Astrocyte (in vitro differentiated cells and primary cell): ENCODE results near the gene TBX2. TPM values are rescaled to one million over a fixed set of nuclear protein-coding genes. Genes with fewer than 3 reads are reported as not detected.

Experiments
- DNase-seq: peaks from one replicate; pipeline ENCODE4 v3.0.0-alpha.2; 2010; ENCODE audit warnings: low read depth
- FAIRE-seq: peaks from 2 replicates; lab custom pipeline; 2011; peaks lifted over from hg19 to GRCh38; lab: Jason Lieb, UNC
- H2AFZ ChIP-seq: 2 replicates; pipeline ENCODE4 v1.6.0; 2012; ENCODE audit warnings: low read depth, low read length, inconsistent platforms
- H3K27ac ChIP-seq: 2 replicates; pipeline ENCODE4 v1.5.1; 2011; ENCODE audit warnings: low read depth, low read length, inconsistent platforms
- H3K27me3 ChIP-seq: 2 replicates; pipeline ENCODE4 v1.6.0; 2011; ENCODE audit warnings: low read length, inconsistent platforms; ENCODE audit not compliant: insufficient read depth
- H3K36me3 ChIP-seq: 2 replicates; pipeline ENCODE4 v1.5.1; 2011; ENCODE audit warnings: low read length, inconsistent platforms; ENCODE audit not compliant: insufficient read depth
- H3K4me1 ChIP-seq: 2 replicates; pipeline ENCODE4 v1.5.1; 2011; ENCODE audit warnings: low read length, inconsistent platforms; ENCODE audit not compliant: insufficient read depth
- H3K4me2 ChIP-seq: 2 replicates; pipeline ENCODE4 v1.6.0; 2012; ENCODE audit warnings: low read length, inconsistent platforms
- H3K4me3 ChIP-seq: 2 replicates; pipeline ENCODE4 v1.5.1; 2011; ENCODE audit warnings: low read depth, mild to moderate bottlenecking, low read length, inconsistent platforms; ENCODE audit not compliant: insufficient read depth
- H3K79me2 ChIP-seq: 2 replicates; pipeline ENCODE4 v1.6.0; 2012; ENCODE audit warnings: mild to moderate bottlenecking, low read length, inconsistent platforms; ENCODE audit not compliant: insufficient read depth
- H3K9ac ChIP-seq: 2 replicates; pipeline ENCODE4 v1.6.0; 2012; ENCODE audit warnings: mild to moderate bottlenecking, low read length, inconsistent platforms
- H3K9me3 ChIP-seq: 2 replicates; pipeline ENCODE4 v1.5.1; 2012; ENCODE audit warnings: low read depth, mild to moderate bottlenecking, low read length, inconsistent platforms; ENCODE audit not compliant: insufficient read depth
- H4K20me1 ChIP-seq: 2 replicates; pipeline ENCODE4 v1.6.0; 2012; ENCODE audit warnings: low read length, inconsistent platforms; ENCODE audit not compliant: insufficient read depth
- H3K27ac Mint-ChIP-seq: one replicate; pipeline ENCODE4 v1.8.0; 2021; ENCODE audit warnings: mild to moderate bottlenecking, mixed read lengths; ENCODE audit not compliant: unreplicated experiment
- H3K27me3 Mint-ChIP-seq: one replicate; pipeline ENCODE4 v1.8.0; 2021; ENCODE audit warnings: low read depth, mixed read lengths; ENCODE audit not compliant: unreplicated experiment
- H3K36me3 Mint-ChIP-seq: one replicate; pipeline ENCODE4 v1.8.0; 2021; ENCODE audit warnings: low read depth, mixed read lengths; ENCODE audit not compliant: unreplicated experiment
- H3K4me1 Mint-ChIP-seq: one replicate; pipeline ENCODE4 v1.8.0; 2021; ENCODE audit warnings: low read depth, mixed read lengths; ENCODE audit not compliant: unreplicated experiment
- H3K4me3 Mint-ChIP-seq: one replicate; pipeline ENCODE4 v1.8.0; 2021; ENCODE audit warnings: mild to moderate bottlenecking, moderate library complexity, mixed read lengths; ENCODE audit not compliant: unreplicated experiment
- H3K9me3 Mint-ChIP-seq: one replicate; pipeline ENCODE4 v1.8.0; 2021; ENCODE audit warnings: mild to moderate bottlenecking, mixed read lengths; ENCODE audit not compliant: unreplicated experiment
- EZH2 ChIP-seq: IDR thresholded peaks from 2 replicates; pipeline ENCODE4 v1.6.1; 2012; ENCODE audit warnings: mild to moderate bottlenecking, low read length, inconsistent platforms; ENCODE audit not compliant: insufficient read depth
- total RNA-seq: library from RNA; stranded (reverse); gene quantifications from 2 replicates; pipeline ENCODE4 v1.2.1, GENCODE V29; 2021
- TF ChIP-seq, protein P1 (sequence below): IDR thresholded peaks from 2 replicates; pipeline ENCODE4 v1.5.1; 2011; ENCODE audit warnings: low read depth, mild to moderate bottlenecking, inconsistent platforms, low read length, moderate library complexity; ENCODE audit not compliant: insufficient read depth

Gene TBX2
- total RNA-seq, 1 donor from 2014 or later = 0.50 TPM

DNA sequence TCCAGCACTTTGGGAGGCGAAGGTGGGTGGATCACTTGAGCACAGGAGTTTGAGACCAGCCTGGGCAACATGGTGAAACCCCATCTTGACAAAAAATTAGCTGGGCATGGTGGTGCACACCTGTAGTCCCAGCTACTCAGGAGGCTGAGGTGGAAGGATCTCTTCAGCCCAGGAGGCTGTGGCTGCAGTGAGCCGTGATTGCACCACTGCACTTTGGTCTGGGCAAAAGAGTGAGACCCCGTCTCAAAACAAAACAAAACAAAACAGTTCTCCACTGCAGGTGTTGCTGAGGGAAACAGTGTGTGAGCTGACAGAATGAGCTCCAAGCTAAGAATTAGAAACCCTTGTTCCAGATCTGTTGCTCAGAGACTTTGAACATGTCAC lies 35.2 kb upstream of the TBX2 start:
- Mint-ChIP-seq H3K36me3 (peaks cover 3% of the 10 kb centered on the region), H3K4me1 (peaks cover 5% of the 10 kb centered on the region), H3K27me3 (peaks cover 16% of the 10 kb centered on the region), H3K9me3 (peaks cover 7% of the 10 kb centered on the region), H3K27ac (no peak overlapping the region), H3K4me3 (no peak overlapping the region)
- no peak overlapping the region for H3K9ac ChIP-seq
- H4K20me1 ChIP-seq = no peaks in the 10 kb centered on the region
- H3K27me3 ChIP-seq = no peaks in the 10 kb centered on the region
- FAIRE-seq (no peak), DNase-seq (no peak)
- TF ChIP-seq, protein P1, sequence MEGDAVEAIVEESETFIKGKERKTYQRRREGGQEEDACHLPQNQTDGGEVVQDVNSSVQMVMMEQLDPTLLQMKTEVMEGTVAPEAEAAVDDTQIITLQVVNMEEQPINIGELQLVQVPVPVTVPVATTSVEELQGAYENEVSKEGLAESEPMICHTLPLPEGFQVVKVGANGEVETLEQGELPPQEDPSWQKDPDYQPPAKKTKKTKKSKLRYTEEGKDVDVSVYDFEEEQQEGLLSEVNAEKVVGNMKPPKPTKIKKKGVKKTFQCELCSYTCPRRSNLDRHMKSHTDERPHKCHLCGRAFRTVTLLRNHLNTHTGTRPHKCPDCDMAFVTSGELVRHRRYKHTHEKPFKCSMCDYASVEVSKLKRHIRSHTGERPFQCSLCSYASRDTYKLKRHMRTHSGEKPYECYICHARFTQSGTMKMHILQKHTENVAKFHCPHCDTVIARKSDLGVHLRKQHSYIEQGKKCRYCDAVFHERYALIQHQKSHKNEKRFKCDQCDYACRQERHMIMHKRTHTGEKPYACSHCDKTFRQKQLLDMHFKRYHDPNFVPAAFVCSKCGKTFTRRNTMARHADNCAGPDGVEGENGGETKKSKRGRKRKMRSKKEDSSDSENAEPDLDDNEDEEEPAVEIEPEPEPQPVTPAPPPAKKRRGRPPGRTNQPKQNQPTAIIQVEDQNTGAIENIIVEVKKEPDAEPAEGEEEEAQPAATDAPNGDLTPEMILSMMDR = no peak
- no peak for TF ChIP-seq EZH2
- H3K4me2 ChIP-seq = no peak overlapping the region
- H3K79me2 ChIP-seq = no peaks in the 10 kb centered on the region
- H3K4me1 ChIP-seq = no peaks in the 10 kb centered on the region
- H3K36me3 ChIP-seq = no peaks in the 10 kb centered on the region
- H2AFZ ChIP-seq = no peak overlapping the region
- H3K27ac ChIP-seq = no peak overlapping the region
- no peak overlapping the region for H3K4me3 ChIP-seq
- no peaks in the 10 kb centered on the region for H3K9me3 ChIP-seq

DNA sequence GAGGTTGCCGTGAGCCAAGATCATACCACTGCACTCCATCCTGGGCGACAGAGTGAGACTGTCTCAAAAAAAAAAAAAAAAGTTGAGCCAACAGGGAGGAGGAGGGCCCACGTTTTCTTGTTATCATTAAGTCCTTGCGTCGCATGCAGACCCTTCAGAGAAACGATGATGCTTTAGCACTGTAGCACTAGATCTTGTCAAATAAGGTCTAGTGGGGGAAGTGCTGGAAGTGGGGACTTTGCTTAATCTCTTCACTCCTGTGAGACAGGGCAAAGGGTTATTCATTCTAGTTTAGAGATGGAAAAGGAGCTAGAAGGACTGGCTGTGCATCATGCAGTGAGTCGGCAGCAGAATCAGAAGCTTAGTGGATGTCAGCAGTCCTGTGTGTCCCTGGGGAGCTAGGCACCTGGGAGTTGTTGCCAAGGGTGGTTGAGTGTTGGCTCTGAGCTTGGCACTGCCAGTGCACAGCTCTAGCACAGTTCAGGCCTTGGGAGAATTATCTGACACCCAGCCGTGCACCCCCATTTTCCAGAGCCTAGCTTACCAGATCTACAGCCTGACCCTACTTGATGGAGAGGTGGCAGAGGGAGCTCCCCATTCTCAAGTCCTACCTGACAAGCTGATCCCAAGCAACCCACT lies 33.4 kb upstream of the TBX2 start:
- no peak for DNase-seq
- Histone ChIP-seq H3K9me3 (no peaks in the 10 kb centered on the region), H2AFZ (no peak overlapping the region), H3K4me3 (no peak overlapping the region), H3K27me3 (no peaks in the 10 kb centered on the region), H3K9ac (no peak overlapping the region), H4K20me1 (no peaks in the 10 kb centered on the region), H3K27ac (no peak overlapping the region), H3K79me2 (no peaks in the 10 kb centered on the region), H3K36me3 (no peaks in the 10 kb centered on the region), H3K4me1 (no peaks in the 10 kb centered on the region), H3K4me2 (no peak overlapping the region)
- Mint-ChIP-seq H3K27me3 (peaks cover 18% of the 10 kb centered on the region), H3K9me3 (peaks cover 7% of the 10 kb centered on the region), H3K4me1 (peaks cover 2% of the 10 kb centered on the region), H3K27ac (no peak overlapping the region), H3K4me3 (no peak overlapping the region), H3K36me3 (peaks cover 3% of the 10 kb centered on the region)
- FAIRE-seq = no peak
- TF ChIP-seq, protein P1 = no peak
- TF ChIP-seq EZH2 = no peak

DNA sequence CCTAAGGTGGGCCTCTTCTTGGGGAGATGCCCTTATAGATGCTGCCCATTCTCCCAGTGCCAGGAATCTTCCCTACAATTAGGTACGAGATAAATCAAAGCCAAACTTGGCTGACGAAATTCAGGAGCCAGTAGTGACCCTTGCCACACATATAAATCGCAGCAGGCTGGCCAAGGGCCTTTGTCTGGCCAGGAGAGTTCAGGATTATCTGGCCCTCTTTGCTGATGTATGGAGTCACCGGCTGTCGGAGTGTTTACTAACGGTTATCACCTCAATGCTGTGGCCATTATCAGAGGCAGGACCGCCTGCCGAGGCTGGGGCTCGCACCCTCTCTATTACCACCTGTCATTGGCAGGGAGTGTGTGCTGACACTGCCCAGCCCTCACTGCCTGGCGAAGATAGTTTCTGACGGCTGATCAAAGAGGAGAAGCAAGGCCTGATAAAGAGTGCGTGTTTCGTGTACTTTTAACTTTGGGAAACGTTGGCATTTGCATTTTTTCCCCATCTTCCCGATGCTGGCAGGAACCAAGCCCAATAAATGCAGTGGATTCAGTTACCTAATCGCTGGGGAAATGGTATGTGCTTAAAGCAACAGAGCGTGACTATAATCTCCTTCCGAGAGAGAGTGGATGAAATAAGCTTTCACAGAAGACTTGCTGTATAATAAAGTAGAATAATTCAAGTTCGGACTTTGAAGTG lies 32.8 kb upstream of the TBX2 start:
- no peak overlapping the region for H2AFZ ChIP-seq
- no peaks in the 10 kb centered on the region for H3K9me3 ChIP-seq
- no peaks in the 10 kb centered on the region for H3K36me3 ChIP-seq
- H3K27ac Mint-ChIP-seq = no peak overlapping the region
- no peak overlapping the region for H3K9ac ChIP-seq
- TF ChIP-seq, protein P1 = no peak
- TF ChIP-seq EZH2 = no peak
- H3K27me3 ChIP-seq = no peaks in the 10 kb centered on the region
- H3K9me3 Mint-ChIP-seq = peaks cover 7% of the 10 kb centered on the region
- no peaks in the 10 kb centered on the region for H4K20me1 ChIP-seq
- DNase-seq = no peak
- no peak for FAIRE-seq
- no peak overlapping the region for H3K4me3 Mint-ChIP-seq
- peaks cover 2% of the 10 kb centered on the region for H3K4me1 Mint-ChIP-seq
- H3K79me2 ChIP-seq = no peaks in the 10 kb centered on the region
- H3K4me2 ChIP-seq = no peak overlapping the region
- H3K36me3 Mint-ChIP-seq = peaks cover 2% of the 10 kb centered on the region
- no peak overlapping the region for H3K4me3 ChIP-seq
- no peaks in the 10 kb centered on the region for H3K4me1 ChIP-seq
- no peak overlapping the region for H3K27ac ChIP-seq
- H3K27me3 Mint-ChIP-seq = peaks cover 18% of the 10 kb centered on the region
